GM19351 (cell line): ENCODE results near the gene RFX7.
A peak's percentile ranks its signal among the peaks of the same experiment; 100 is the strongest.
"Not testable (repeated sequence)": the region's sequence is repeated elsewhere in the genome, so short reads cannot be mapped to it uniquely, and the experiment has no call there.

Experiments
- ATAC-seq: cut with Tn5 transposase; IDR thresholded peaks from one replicate; pipeline ENCODE4 v1.9.1; 2021; ENCODE audit warnings: mild to moderate bottlenecking, moderate library complexity; ENCODE audit not compliant: unreplicated experiment

The RFX7 gene

GRCh38 chr15:56207711-56208110, 36.0 kb downstream of the RFX7 start:
- no peak for ATAC-seq

GRCh38 chr15:56207092-56207491, 36.6 kb downstream of the RFX7 start:
- peak; percentile 80 for ATAC-seq

GRCh38 chr15:56205061-56205876, 38.4 kb downstream of the RFX7 start:
- no peak for ATAC-seq

- ATAC-seq: not testable (repeated sequence)
Measured at GRCh38 chr15:56203312-56203922, 40.3 kb downstream of the RFX7 start.

- ATAC-seq: no peak
Measured at GRCh38 chr15:56202701-56203100, 41.0 kb downstream of the RFX7 start.

GRCh38 chr15:56199038-56199437, 44.6 kb downstream of the RFX7 start:
- ATAC-seq: peak; percentile 57

GRCh38 chr15:56194035-56194434, 49.6 kb downstream of the RFX7 start:
- ATAC-seq: no peak

GRCh38 chr15:56192659-56193442, 50.8 kb downstream of the RFX7 start:
- no peak for ATAC-seq

- no peak for ATAC-seq
Measured at GRCh38 chr15:56187665-56188064, 56.0 kb downstream of the RFX7 start.

GRCh38 chr15:56185980-56186379, 57.7 kb downstream of the RFX7 start:
- ATAC-seq: no peak

- no peak for ATAC-seq
Measured at GRCh38 chr15:56184516-56184915, 59.2 kb downstream of the RFX7 start.

- ATAC-seq: no peak
Measured at GRCh38 chr15:56180851-56181250, 62.8 kb downstream of the RFX7 start.

- no peak for ATAC-seq
Measured at GRCh38 chr15:56176996-56177395, 66.7 kb downstream of the RFX7 start.

- no peak for ATAC-seq
Measured at GRCh38 chr15:56175788-56176187, 67.9 kb downstream of the RFX7 start.

- no peak for ATAC-seq
Measured at GRCh38 chr15:56174649-56175048, 69.0 kb downstream of the RFX7 start.

- no peak for ATAC-seq
Measured at GRCh38 chr15:56168394-56168793, 75.3 kb downstream of the RFX7 start.

- ATAC-seq: no peak
Measured at GRCh38 chr15:56165234-56165633, 78.4 kb downstream of the RFX7 start.

GRCh38 chr15:56160966-56161365, 82.7 kb downstream of the RFX7 start:
- ATAC-seq: no peak

- ATAC-seq: no peak
Measured at GRCh38 chr15:56156877-56157276, 86.8 kb downstream of the RFX7 start.

GRCh38 chr15:56155278-56155677, 88.4 kb downstream of the RFX7 start:
- ATAC-seq: not testable (repeated sequence)

- not testable (repeated sequence) for ATAC-seq
Measured at GRCh38 chr15:56154768-56155167, 88.9 kb downstream of the RFX7 start.

- no peak for ATAC-seq
Measured at GRCh38 chr15:56150204-56150603, 93.5 kb downstream of the RFX7 start.
